Parathyroid adenoma (tissue), 2 donors: ENCODE data around the gene SLC51B.
"Not testable (repeated sequence)": the region's sequence is repeated elsewhere in the genome, so short reads cannot be mapped to it uniquely, and the experiment has no call there.

Experiments
- H2AFZ ChIP-seq: fragments of 300-600 bp; sonication (generic); one replicate; pipeline ENCODE4 v1.7.0; 2017; ENCODE audit warnings: antibody characterized with exemption, mild to moderate bottlenecking
- H3K27ac ChIP-seq: fragments of 300-600 bp; sonication (generic); one replicate; pipeline ENCODE4 v1.7.0; 2017
- H3K27me3 ChIP-seq: fragments of 300-600 bp; sonication (generic); one replicate; pipeline ENCODE4 v1.7.0; 2017; ENCODE audit warnings: low read length; ENCODE audit not compliant: control insufficient read depth, insufficient read depth
- H3K36me3 ChIP-seq: fragments of 300-600 bp; sonication (generic); one replicate; pipeline ENCODE4 v1.7.0; 2017; ENCODE audit warnings: low read length; ENCODE audit not compliant: control insufficient read depth, insufficient read depth
- H3K4me1 ChIP-seq: fragments of 300-600 bp; sonication (generic); one replicate; pipeline ENCODE4 v1.7.0; 2017; ENCODE audit warnings: control low read depth
- H3K4me2 ChIP-seq: fragments of 300-600 bp; sonication (generic); one replicate; pipeline ENCODE4 v1.7.0; 2017; ENCODE audit warnings: low read length
- H3K4me3 ChIP-seq: fragments of 300-600 bp; sonication (generic); one replicate; pipeline ENCODE4 v1.7.0; 2017; ENCODE audit warnings: low read depth, low read length
- H3K79me2 ChIP-seq: fragments of 300-600 bp; sonication (generic); one replicate; pipeline ENCODE4 v1.7.0; 2017; ENCODE audit warnings: control low read depth
- H3K9ac ChIP-seq: fragments of 300-600 bp; sonication (generic); one replicate; pipeline ENCODE4 v1.7.0; 2017; ENCODE audit warnings: mild to moderate bottlenecking
- H3K9me3 ChIP-seq: fragments of 300-600 bp; sonication (generic); one replicate; pipeline ENCODE4 v1.7.0; 2017; ENCODE audit warnings: low read length; ENCODE audit not compliant: control insufficient read depth
- CTCF ChIP-seq: fragments of 300-600 bp; sonication (generic); IDR thresholded peaks from one replicate; pipeline ENCODE4 v1.7.0; 2017; ENCODE audit warnings: antibody characterized with exemption, mild to moderate bottlenecking
- donor health status: primary hyperparathyroidism.

Gene SLC51B

GRCh38 chr15:65042776-65043327 lies 2.3 kb upstream of the SLC51B start:
- no peak overlapping the region for H2AFZ ChIP-seq
- no peaks in the 10 kb centered on the region for H3K79me2 ChIP-seq
- H3K27ac ChIP-seq: no peak overlapping the region
- no peak overlapping the region for H3K9ac ChIP-seq
- no peak overlapping the region for H3K4me3 ChIP-seq
- H3K27me3 ChIP-seq: no peaks in the 10 kb centered on the region
- no peaks in the 10 kb centered on the region for H3K9me3 ChIP-seq
- no peak overlapping the region for H3K4me2 ChIP-seq
- TF ChIP-seq CTCF: no peak
- no peaks in the 10 kb centered on the region for H3K4me1 ChIP-seq
- H3K36me3 ChIP-seq: no peaks in the 10 kb centered on the region

- not testable (repeated sequence) for H3K9me3 ChIP-seq, H3K36me3 ChIP-seq, H3K4me2 ChIP-seq, H3K9ac ChIP-seq, H3K4me1 ChIP-seq, H2AFZ ChIP-seq, H3K27me3 ChIP-seq, H3K27ac ChIP-seq, H3K79me2 ChIP-seq, H3K4me3 ChIP-seq
Measured at GRCh38 chr15:65044218-65044617, 969 bp upstream of the SLC51B start.

- Histone ChIP-seq H3K9ac (no peak overlapping the region), H3K9me3 (no peaks in the 10 kb centered on the region), H3K4me2 (no peak overlapping the region), H3K36me3 (no peaks in the 10 kb centered on the region), H2AFZ (no peak overlapping the region), H3K4me1 (no peaks in the 10 kb centered on the region), H3K27me3 (no peaks in the 10 kb centered on the region), H3K79me2 (no peaks in the 10 kb centered on the region), H3K4me3 (no peak overlapping the region), H3K27ac (no peak overlapping the region)
- no peak for TF ChIP-seq CTCF
Measured at GRCh38 chr15:65048241-65048640, 3.1 kb downstream of the SLC51B start.

- peak overlapping the region; percentile 59 for H3K4me3 ChIP-seq
- no peak for TF ChIP-seq CTCF
- H3K27ac ChIP-seq: no peak overlapping the region
- no peaks in the 10 kb centered on the region for H3K36me3 ChIP-seq
- H3K9ac ChIP-seq: no peak overlapping the region
- H3K9me3 ChIP-seq: no peaks in the 10 kb centered on the region
- peak overlapping the region; percentile 93 for H3K4me2 ChIP-seq
- H3K27me3 ChIP-seq: no peaks in the 10 kb centered on the region
- H2AFZ ChIP-seq: peak overlapping the region; percentile 66
- H3K79me2 ChIP-seq: no peaks in the 10 kb centered on the region
- H3K4me1 ChIP-seq: no peaks in the 10 kb centered on the region
Measured at GRCh38 chr15:65049418-65049840, 4.2 kb downstream of the SLC51B start.

GRCh38 chr15:65050270-65050669 lies 5.1 kb downstream of the SLC51B start:
- Histone ChIP-seq H3K79me2 (no peaks in the 10 kb centered on the region), H3K4me1 (no peaks in the 10 kb centered on the region), H3K27me3 (no peaks in the 10 kb centered on the region), H3K36me3 (no peaks in the 10 kb centered on the region), H3K4me2 (no peak overlapping the region), H3K27ac (no peak overlapping the region), H3K9me3 (no peaks in the 10 kb centered on the region), H3K9ac (no peak overlapping the region), H3K4me3 (no peak overlapping the region), H2AFZ (no peak overlapping the region)
- TF ChIP-seq CTCF: no peak
